NCI-H510A treated with DMSO at 0.1 percent for 48 hours (cell line): ENCODE data around the gene TOX2.

Source experiments
- DNase-seq: peaks from one replicate; lab custom pipeline; 2025; lab: John Stamatoyannopoulos, UW

Gene TOX2

DNA sequence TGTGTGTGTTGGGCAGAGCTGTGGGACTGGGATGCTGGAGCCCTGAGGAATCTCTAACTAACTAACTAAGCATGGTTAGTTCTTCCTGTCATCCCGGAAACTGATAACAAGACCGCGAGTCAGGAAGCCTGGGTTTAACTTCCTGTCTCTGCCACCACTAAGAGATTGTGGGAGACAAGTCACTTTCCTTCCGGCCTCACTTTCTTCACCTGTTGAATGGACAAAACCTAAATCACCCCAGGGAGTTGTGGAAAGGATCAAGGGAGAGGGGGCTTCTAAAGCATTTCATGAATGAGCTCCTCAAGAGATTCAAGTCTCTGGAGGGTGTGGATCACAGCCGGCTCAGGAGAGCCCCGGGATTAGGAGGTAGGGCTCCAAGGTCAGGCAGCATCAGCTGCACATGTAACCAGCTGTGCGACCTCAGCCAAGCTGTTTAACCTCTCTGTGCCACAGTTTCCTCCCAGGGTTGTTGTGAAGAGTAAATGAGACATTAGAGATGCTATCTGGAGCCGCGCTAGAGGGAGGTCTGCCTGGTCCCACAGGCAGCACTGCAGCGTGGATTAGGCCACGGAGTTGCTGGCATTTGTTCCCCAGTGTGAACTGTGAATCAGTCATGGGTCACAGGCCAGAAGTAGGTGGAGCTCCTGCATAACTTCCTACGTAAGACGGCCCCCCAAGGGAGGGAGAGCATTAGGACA is 105.1 kb downstream of the TOX2 start:
- no peak for DNase-seq

- peak; percentile 55 for DNase-seq
These were observed 105.9 kb downstream of the TOX2 start for GRCh38 chr20:44020406-44021148.

DNA sequence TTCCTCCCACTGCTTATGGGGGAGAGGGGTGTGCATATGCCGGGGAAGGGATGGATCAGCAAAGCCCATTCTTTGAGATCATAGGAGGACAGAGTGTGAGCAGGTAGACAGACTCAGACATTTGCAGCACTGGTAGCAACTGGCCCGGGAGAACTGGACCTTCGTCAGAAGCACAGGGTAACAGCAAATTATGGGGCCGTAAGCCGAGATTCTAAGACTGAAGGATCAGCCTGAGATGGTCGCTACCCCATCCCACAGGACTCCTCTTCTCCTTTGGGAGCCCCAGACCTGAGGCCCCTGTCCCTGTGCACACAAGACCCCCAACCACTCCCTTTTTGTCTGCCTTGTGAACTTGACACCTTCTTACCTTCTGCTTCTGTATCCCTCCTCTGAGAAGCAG is 106.5 kb downstream of the TOX2 start:
- no peak for DNase-seq

GRCh38 chr20:44021900-44022299 is 107.2 kb downstream of the TOX2 start:
- no peak for DNase-seq

GRCh38 chr20:44022464-44022863 is 107.8 kb downstream of the TOX2 start:
- DNase-seq, result no peak

- no peak for DNase-seq
These were observed 109.1 kb downstream of the TOX2 start for GRCh38 chr20:44023515-44024371.

GRCh38 chr20:44024820-44025580 is 110.3 kb downstream of the TOX2 start:
- DNase-seq, result no peak

DNA sequence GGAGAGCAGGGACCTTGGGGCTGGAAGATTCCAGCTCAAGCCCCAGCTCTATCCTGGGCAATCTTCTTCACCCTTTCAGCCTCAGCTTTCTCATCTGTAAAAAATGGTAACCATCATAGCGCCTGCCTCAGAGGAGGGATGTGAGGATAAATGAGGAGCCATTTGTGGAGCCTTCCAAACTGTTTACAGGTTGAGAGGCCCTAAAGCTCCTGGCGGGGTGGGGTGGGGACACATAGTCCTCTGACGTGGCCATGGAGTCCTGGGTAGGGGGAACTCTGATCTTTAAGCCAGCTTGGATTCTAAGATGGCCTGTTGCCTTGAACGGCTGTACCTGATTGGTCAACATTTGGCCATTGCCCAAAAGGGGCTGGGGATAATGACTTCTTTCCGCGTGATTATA is 111.1 kb downstream of the TOX2 start:
- DNase-seq, result no peak

GRCh38 chr20:44026647-44027342 is 112.1 kb downstream of the TOX2 start:
- DNase-seq, result no peak

DNA sequence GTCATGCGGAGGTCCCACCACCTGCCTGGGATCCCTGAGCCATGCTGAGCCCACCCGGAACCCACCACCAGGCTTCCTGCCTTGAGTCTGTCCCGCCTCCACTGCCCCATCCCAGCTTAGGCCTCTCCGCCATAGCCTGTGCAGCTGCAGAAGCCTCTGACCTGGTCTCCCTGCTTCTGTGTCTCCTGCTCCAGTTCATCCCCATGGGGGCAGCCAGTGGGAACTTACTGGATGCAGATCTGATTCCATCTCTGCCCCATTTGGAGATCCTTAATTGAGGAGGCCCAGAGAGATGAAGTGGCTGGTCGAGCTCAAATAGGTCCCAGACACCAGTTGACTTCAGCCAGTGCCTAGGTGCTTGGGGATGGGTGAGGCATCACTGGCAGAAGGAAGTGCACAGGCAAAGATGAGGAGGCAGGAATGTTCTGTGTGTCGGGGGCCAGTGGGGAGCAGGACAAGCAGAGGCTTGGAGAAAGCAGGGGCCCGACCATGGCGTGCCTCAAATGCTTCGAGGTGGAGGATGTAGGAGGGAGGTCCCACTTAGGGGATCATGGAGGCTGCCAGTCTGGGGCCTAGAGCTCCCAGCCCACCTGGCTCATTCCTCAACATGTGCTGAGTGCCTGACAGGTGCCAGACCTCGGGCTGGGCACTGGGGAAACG is 112.8 kb downstream of the TOX2 start:
- no peak for DNase-seq

DNA sequence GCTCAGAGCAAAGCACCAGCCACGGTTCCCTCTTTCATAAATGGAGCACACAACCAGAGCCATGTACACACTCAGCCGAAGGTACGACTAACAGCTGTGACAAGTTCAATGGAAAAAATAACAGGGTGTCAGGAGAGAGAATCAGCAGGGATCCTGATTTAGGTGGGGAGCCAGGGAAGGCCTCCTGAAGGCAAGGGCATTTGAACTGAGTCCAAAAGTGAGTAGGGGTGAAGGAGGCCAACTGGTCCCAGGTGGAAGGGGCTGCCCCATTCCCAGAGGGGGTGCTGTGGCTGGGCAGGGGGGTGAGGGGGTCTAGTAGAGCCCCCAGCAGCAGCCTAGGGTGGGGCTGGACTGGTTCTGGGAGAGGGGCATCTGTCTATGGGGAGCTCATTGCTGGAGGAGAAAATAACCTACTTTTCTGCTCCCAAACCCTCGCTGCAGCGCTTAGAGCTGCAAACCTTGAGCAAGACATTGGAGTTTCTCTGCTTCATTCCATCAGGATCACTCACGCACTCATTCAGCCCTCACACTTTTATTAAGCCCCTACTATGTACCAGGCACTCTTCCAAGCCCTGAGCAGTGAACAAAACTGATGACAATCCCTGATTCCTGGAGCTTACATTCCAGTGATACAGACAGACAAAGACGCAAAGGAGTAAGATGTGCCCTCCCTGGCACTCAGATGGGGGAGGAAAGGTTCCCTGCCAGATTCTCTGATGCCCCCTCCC is 113.5 kb downstream of the TOX2 start:
- no peak for DNase-seq

- DNase-seq, result no peak
These were observed 114.5 kb downstream of the TOX2 start for GRCh38 chr20:44028868-44029847.

DNA sequence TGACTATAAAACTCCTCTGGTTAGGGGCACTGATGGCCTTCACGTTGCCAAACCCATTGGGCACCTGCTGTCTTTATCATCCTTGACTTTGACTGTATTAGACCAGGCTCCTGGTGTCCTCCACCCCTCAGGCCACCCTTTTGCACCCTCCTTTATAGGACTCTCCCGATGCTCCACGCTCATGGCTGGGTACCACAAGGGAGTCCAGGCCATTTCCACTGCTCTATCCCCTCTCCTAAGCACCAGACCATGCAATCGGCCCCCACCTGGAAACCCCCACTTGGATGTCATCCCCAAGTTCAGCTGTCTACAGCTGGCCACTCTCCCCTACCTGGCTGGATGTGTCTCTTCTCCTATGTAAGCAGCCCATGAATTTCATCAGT is 115.2 kb downstream of the TOX2 start:
- DNase-seq, result no peak

GRCh38 chr20:44030394-44030793 is 115.7 kb downstream of the TOX2 start:
- DNase-seq, result no peak

GRCh38 chr20:44031001-44031574 is 116.4 kb downstream of the TOX2 start:
- DNase-seq, result no peak

DNA sequence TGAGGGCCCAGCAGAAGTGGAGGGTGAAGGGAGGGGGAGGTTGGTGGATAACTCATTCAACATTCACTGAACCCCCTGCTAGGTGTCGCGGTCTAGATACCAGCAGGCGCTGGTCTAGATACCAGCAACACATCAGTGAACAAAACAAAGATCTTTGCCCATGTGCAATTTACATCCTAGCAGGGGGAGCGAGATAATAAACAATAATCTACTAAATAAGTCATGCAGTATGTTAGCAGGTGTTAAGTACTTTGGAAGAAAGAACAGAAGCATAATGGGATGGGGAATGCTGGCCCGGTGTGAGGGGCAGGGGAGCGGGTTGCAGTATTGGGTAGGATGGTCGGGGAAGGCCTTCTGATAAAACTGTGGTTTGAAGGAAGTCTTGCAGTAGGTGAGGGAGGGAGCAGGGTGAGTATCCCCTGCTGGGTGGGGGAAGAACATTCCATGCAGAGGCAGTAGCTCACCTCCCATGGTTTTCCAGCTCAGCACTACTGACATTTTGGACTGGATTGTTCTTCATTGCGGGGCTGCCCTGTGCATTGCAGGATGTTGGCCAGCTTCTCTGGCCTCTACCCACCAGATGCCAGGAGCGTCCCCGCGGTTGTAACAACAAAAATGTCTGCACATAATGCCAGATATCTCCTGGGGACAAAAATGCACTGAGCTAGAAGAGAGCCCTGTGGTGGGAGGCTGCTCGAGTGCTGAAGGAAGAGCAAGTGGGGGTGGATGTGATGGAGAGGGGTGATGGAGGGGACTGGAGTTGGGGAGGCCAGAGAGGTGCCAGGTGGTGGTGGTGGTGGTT is 117.3 kb downstream of the TOX2 start:
- DNase-seq, result no peak

DNA sequence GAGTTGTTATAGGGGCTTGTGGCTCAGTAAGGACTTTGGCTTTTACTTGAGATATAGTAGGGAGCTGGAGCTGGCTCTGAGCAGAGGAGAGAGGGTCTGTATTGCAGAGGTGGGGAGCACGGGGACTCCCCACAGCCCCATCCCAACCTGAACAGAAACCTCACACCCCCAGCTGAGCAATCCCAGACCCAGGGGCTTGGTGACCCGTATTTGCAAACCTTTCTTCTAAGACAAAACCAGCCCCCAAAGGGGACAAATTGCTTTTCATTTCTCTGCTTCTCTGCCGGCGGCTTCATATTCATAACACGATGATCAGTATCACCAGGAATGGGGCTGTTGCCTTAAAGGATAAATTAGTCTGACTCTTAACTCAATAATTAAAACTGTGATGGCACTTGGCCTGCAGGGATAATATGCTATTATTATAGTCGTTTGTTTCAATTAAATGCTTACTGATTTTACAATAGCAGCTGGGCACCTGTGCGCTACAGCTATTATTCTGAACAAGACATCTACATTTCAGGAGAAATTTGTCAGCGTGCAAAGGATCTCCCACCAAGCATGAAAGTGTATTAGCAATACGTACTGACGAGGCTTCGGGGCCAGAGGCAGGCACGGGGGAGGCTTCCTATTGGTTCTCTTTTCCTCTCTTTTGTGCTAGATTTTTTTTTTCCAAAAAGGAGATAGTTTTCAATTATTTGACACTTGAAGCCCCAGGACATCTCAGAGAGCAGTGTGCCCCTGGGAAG is 118.1 kb downstream of the TOX2 start:
- DNase-seq, result no peak
